ENCODE results near the gene TEX261.

GRCh38 chr2:70962211-70962884, 32.3 kb downstream of the TEX261 start:
- TF ChIP-seq, protein P1, sequence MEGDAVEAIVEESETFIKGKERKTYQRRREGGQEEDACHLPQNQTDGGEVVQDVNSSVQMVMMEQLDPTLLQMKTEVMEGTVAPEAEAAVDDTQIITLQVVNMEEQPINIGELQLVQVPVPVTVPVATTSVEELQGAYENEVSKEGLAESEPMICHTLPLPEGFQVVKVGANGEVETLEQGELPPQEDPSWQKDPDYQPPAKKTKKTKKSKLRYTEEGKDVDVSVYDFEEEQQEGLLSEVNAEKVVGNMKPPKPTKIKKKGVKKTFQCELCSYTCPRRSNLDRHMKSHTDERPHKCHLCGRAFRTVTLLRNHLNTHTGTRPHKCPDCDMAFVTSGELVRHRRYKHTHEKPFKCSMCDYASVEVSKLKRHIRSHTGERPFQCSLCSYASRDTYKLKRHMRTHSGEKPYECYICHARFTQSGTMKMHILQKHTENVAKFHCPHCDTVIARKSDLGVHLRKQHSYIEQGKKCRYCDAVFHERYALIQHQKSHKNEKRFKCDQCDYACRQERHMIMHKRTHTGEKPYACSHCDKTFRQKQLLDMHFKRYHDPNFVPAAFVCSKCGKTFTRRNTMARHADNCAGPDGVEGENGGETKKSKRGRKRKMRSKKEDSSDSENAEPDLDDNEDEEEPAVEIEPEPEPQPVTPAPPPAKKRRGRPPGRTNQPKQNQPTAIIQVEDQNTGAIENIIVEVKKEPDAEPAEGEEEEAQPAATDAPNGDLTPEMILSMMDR (conservative IDR thresholded peaks at IDR 0.05; ENCODE audit: low read depth, low read length) = no peak
- no peak for TF ChIP-seq EZH2 (IDR thresholded peaks at IDR 0.05; ENCODE audit: low read length, unreplicated experiment)
- TF ChIP-seq EZH2phosphoT487 (IDR thresholded peaks at IDR 0.05; ENCODE audit: borderline replicate concordance, low read length) = no peak
